HCT116 (cell line): ENCODE measurements around the gene ZNF224. TPM values are rescaled to one million over a fixed set of nuclear protein-coding genes. Genes with fewer than 3 reads are reported as not detected.

Experiments
- ATAC-seq: fragments of 200-7000 bp; cut with Tn5 transposase; 2 replicates; pipeline ENCODE4 v1.9.1; 2020; ENCODE audit warnings: mild to moderate bottlenecking, moderate library complexity
- BruUV-seq: library from RNA; stranded (reverse); fragments of 400-500 nt; replicated peaks from 2 replicates; lab custom pipeline; 2021; lab: Mats Ljungman, UMichigan
- CTCF ChIA-PET: fragments of 300-600 bp; sonication (Branson Sonifier 250); formaldehyde crosslinking; loops from one replicate; lab custom pipeline; 2021; ENCODE audit warnings: antibody characterized with exemption; lab: Charles Lee
- POLR2A ChIA-PET: fragments of 300-600, 350-600 bp; sonication (Branson Sonifier 250); formaldehyde crosslinking; loops from one replicate; lab custom pipeline; 2021; ENCODE audit warnings: antibody characterized with exemption; lab: Charles Lee
- RAD21 ChIA-PET, 2 experiments: fragments of 300-600 bp; sonication (Branson Sonifier 250); formaldehyde crosslinking; loops; one replicate each; lab custom pipeline; 2023; ENCODE audit warnings: low total read pairs in 2 of 2; ENCODE audit not compliant: uncharacterized antibody in 2 of 2, unreplicated experiment in 2 of 2, low non-redundant PET in 1 of 2; lab: Charles Lee
- DNase-seq: peaks from one replicate; pipeline ENCODE4 v3.0.0-alpha.2; 2010; ENCODE audit warnings: low read depth, low spot score
- H2AFZ ChIP-seq: fragments of 200-600 bp; shearing (Covaris generic), sonication (generic); 2 replicates; pipeline ENCODE4 v1.6.1; 2017; ENCODE audit warnings: low read depth, mixed run types, mixed read lengths, antibody characterized with exemption, low read length; ENCODE audit not compliant: poor library complexity, severe bottlenecking
- H3K27ac ChIP-seq: 2 replicates; pipeline ENCODE4 v1.5.1; 2012; ENCODE audit warnings: low read depth, low read length
- H3K27me3 ChIP-seq: fragments of 200-600 bp; sonication (generic); 2 replicates; pipeline ENCODE4 v1.6.1; 2016; ENCODE audit warnings: mixed run types, low read length, mixed read lengths; ENCODE audit not compliant: insufficient read depth
- H3K36me3 ChIP-seq, 2 experiments: fragments of 200-500 bp in 1 of 2; fragments of 200-600 bp in 1 of 2; sonication (Bioruptor generic) in 1 of 2; sonication (generic) in 1 of 2; 2 replicates each; pipeline versions ENCODE4 v1.5.1 to v1.6.1; 2014 to 2016; ENCODE audit warnings: low read length in 2 of 2, inconsistent platforms in 1 of 2, mixed read lengths in 1 of 2, mixed run types in 1 of 2; ENCODE audit not compliant: insufficient read depth in 2 of 2, control insufficient read depth in 1 of 2
- H3K4me1 ChIP-seq, 2 experiments: fragments of 200-600 bp in 1 of 2; sonication (generic) in 1 of 2; 2 replicates each; pipeline versions ENCODE4 v1.5.1 to v1.6.1; 2012 to 2017; ENCODE audit warnings: low read length in 2 of 2, inconsistent platforms in 1 of 2, mild to moderate bottlenecking in 1 of 2, mixed read lengths in 1 of 2, mixed run types in 1 of 2, moderate library complexity in 1 of 2; ENCODE audit not compliant: insufficient read depth in 2 of 2, control insufficient read depth in 1 of 2
- H3K4me2 ChIP-seq: fragments of 200-600 bp; sonication (generic); 2 replicates; pipeline ENCODE4 v1.6.1; 2017; ENCODE audit warnings: mixed run types, low read length, mixed read lengths
- H3K4me3 ChIP-seq, 2 experiments: fragments of 200-600 bp in 1 of 2; sonication (generic) in 1 of 2; replicated peaks in 1 of 2; 2 replicates each; pipeline ENCODE4 v1.5.1; 2011 to 2016; ENCODE audit warnings: low read length in 2 of 2, control low read depth in 1 of 2, low read depth in 1 of 2, mild to moderate bottlenecking in 1 of 2, mixed read lengths in 1 of 2, mixed run types in 1 of 2
- H3K79me2 ChIP-seq: fragments of 200-600 bp; sonication (generic); 2 replicates; pipeline ENCODE4 v1.6.1; 2017; ENCODE audit warnings: mild to moderate bottlenecking, mixed run types, low read length, moderate library complexity, mixed read lengths; ENCODE audit not compliant: insufficient read depth
- H3K9ac ChIP-seq: fragments of 200-600 bp; sonication (generic); 2 replicates; pipeline ENCODE4 v1.6.1; 2016; ENCODE audit warnings: low read length, mixed read lengths
- H3K9me2 ChIP-seq: fragments of 200-600 bp; sonication (generic), shearing (Covaris generic); 2 replicates; pipeline ENCODE4 v1.6.1; 2017; ENCODE audit warnings: mixed run types, mild to moderate bottlenecking, moderate library complexity; ENCODE audit not compliant: insufficient read depth
- H3K9me3 ChIP-seq, 2 experiments: fragments of 200-500 bp in 1 of 2; fragments of 200-600 bp in 1 of 2; sonication (Bioruptor generic) in 1 of 2; sonication (generic) in 1 of 2; 2 replicates each; pipeline ENCODE4 v1.6.1; 2014 to 2017; ENCODE audit warnings: low read length in 2 of 2, mixed read lengths in 2 of 2, inconsistent platforms in 1 of 2, low read depth in 1 of 2, mild to moderate bottlenecking in 1 of 2, mixed run types in 1 of 2, moderate library complexity in 1 of 2; ENCODE audit not compliant: control insufficient read depth in 1 of 2, insufficient read depth in 1 of 2
- H4K20me1 ChIP-seq: fragments of 200-600 bp; sonication (generic), shearing (Covaris generic); 2 replicates; pipeline ENCODE4 v1.6.1; 2017; ENCODE audit warnings: mixed run types, mild to moderate bottlenecking, moderate library complexity; ENCODE audit not compliant: insufficient read depth
- ATF3 ChIP-seq: IDR thresholded peaks from 2 replicates; pipeline ENCODE4 v1.6.1; 2012
- CBX3 ChIP-seq: IDR thresholded peaks from 2 replicates; pipeline ENCODE4 v1.6.1; 2012; ENCODE audit warnings: low read depth
- CEBPB ChIP-seq: IDR thresholded peaks from 2 replicates; pipeline ENCODE4 v1.6.1; 2012; ENCODE audit warnings: low read depth
- EGR1 ChIP-seq: IDR thresholded peaks from 2 replicates; pipeline ENCODE4 v1.6.1; 2012; ENCODE audit warnings: low read depth
- ELF1 ChIP-seq: IDR thresholded peaks from 2 replicates; pipeline ENCODE4 v1.6.1; 2012; ENCODE audit warnings: low read depth, borderline replicate concordance
- EZH2 ChIP-seq: fragments of 200-600 bp; sonication (generic); IDR thresholded peaks from 2 replicates; pipeline ENCODE4 v1.6.1; 2017; ENCODE audit warnings: antibody characterized with exemption, mixed run types
- EZH2phosphoT487 ChIP-seq: fragments of 200-600 bp; IDR thresholded peaks from 2 replicates; pipeline ENCODE4 v1.6.1; 2018; ENCODE audit warnings: antibody characterized with exemption, borderline replicate concordance
- FOSL1 ChIP-seq: IDR thresholded peaks from 2 replicates; pipeline ENCODE4 v1.6.1; 2012; ENCODE audit warnings: low read depth
- MAX ChIP-seq: IDR thresholded peaks from 2 replicates; pipeline ENCODE4 v1.6.1; 2012
- POLR2A ChIP-seq: IDR thresholded peaks from 2 replicates; pipeline ENCODE4 v1.7.0; 2011; ENCODE audit warnings: borderline replicate concordance; ENCODE audit not compliant: insufficient read depth, insufficient read length; ENCODE audit errors: extremely low read depth
- RAD21 ChIP-seq: IDR thresholded peaks from 2 replicates; pipeline ENCODE4 v1.6.1; 2012; ENCODE audit warnings: low read depth, mild to moderate bottlenecking
- REST ChIP-seq: IDR thresholded peaks from 2 replicates; pipeline ENCODE4 v1.6.1; 2012; ENCODE audit warnings: low read depth
- SIN3A ChIP-seq: IDR thresholded peaks from 2 replicates; pipeline ENCODE4 v1.6.1; 2012; ENCODE audit warnings: low read depth
- SP1 ChIP-seq: IDR thresholded peaks from 2 replicates; pipeline ENCODE4 v1.6.1; 2012; ENCODE audit warnings: low read depth
- SRF ChIP-seq: IDR thresholded peaks from 2 replicates; pipeline ENCODE4 v1.6.1; 2012; ENCODE audit warnings: low read depth
- TCF7L2 ChIP-seq: IDR thresholded peaks from 2 replicates; pipeline ENCODE4 v1.7.0; 2011; ENCODE audit warnings: borderline replicate concordance, inconsistent platforms; ENCODE audit not compliant: insufficient read depth, insufficient read length; ENCODE audit errors: extremely low read depth
- YY1 ChIP-seq: IDR thresholded peaks from 2 replicates; pipeline ENCODE4 v1.6.1; 2011; ENCODE audit warnings: low read length, low read depth, moderate library complexity, mild to moderate bottlenecking; ENCODE audit not compliant: insufficient replicate concordance; ENCODE audit errors: extremely low read depth
- ZBTB33 ChIP-seq: IDR thresholded peaks from 2 replicates; pipeline ENCODE4 v1.6.1; 2011; ENCODE audit warnings: mild to moderate bottlenecking, low read length, moderate library complexity; ENCODE audit not compliant: insufficient replicate concordance; ENCODE audit errors: extremely low read depth
- ZFX ChIP-seq: fragments of 450-650 bp; IDR thresholded peaks from 2 replicates; pipeline ENCODE4 v1.6.1; 2017
- intact Hi-C: fragments of 100-400 bp; cut with micrococcal nuclease; formaldehyde crosslinking; loops from 2 replicates; pipeline ENCODE4 v1.10.0; 2022
- total RNA-seq: library from RNA; stranded (reverse); gene quantifications from one replicate; pipeline ENCODE4 v1.2.1, GENCODE V29; 2021; ENCODE audit not compliant: unreplicated experiment

Gene ZNF224
- total RNA-seq, 1 experiment from 2014 or later, result 15.1 TPM

GRCh38 chr19:44149776-44150175 lies 55.6 kb downstream of the ZNF224 start:
- ChIA-PET RAD21 (no interaction called here), CTCF (no interaction called here), POLR2A (no interaction called here)
- BruUV-seq, result no TSS peak
- no peak for DNase-seq
- Histone ChIP-seq H3K4me2 (no peak overlapping the region), H4K20me1 (no peaks in the 10 kb centered on the region), H3K27ac (no peak overlapping the region), H3K36me3 (no peaks in the 10 kb centered on the region; a peak in 1 of 4 replicates), H3K27me3 (no peaks in the 10 kb centered on the region), H3K4me3 (no peak overlapping the region), H3K9me2 (no peaks in the 10 kb centered on the region), H2AFZ (no peak overlapping the region), H3K4me1 (no peaks in the 10 kb centered on the region), H3K9me3 (no peaks in the 10 kb centered on the region), H3K9ac (no peak overlapping the region), H3K79me2 (no peaks in the 10 kb centered on the region)
- TF ChIP-seq CEBPB, result no peak
- TF ChIP-seq CBX3, result no peak
- no peak for TF ChIP-seq SIN3A
- TF ChIP-seq FOSL1, result no peak
- no peak for TF ChIP-seq ATF3
- no peak for TF ChIP-seq EZH2phosphoT487
- TF ChIP-seq TCF7L2, result no peak
- TF ChIP-seq REST, result no peak
- TF ChIP-seq ELF1, result no peak
- TF ChIP-seq POLR2A, result no peak
- TF ChIP-seq EGR1, result no peak
- no peak for TF ChIP-seq ZBTB33
- TF ChIP-seq MAX, result no peak
- TF ChIP-seq SP1, result no peak
- no peak for TF ChIP-seq ZFX
- TF ChIP-seq YY1, result no peak
- TF ChIP-seq SRF, result no peak
- no peak for TF ChIP-seq RAD21
- no peak for TF ChIP-seq EZH2
- intact Hi-C loops, result no loop called here
- no peak for ATAC-seq
